ENCODE data around the gene LRRC37A3. TPM values are rescaled to one million over a fixed set of nuclear protein-coding genes. Genes with fewer than 3 reads are reported as not detected.
"Not testable (repeated sequence)": the region's sequence is repeated elsewhere in the genome, so short reads cannot be mapped to it uniquely, and the experiment has no call there.

Gene LRRC37A3
- total RNA-seq, 6 experiments from 2014 or later = 2.0 to 4.2 (median 3.5) TPM

DNA sequence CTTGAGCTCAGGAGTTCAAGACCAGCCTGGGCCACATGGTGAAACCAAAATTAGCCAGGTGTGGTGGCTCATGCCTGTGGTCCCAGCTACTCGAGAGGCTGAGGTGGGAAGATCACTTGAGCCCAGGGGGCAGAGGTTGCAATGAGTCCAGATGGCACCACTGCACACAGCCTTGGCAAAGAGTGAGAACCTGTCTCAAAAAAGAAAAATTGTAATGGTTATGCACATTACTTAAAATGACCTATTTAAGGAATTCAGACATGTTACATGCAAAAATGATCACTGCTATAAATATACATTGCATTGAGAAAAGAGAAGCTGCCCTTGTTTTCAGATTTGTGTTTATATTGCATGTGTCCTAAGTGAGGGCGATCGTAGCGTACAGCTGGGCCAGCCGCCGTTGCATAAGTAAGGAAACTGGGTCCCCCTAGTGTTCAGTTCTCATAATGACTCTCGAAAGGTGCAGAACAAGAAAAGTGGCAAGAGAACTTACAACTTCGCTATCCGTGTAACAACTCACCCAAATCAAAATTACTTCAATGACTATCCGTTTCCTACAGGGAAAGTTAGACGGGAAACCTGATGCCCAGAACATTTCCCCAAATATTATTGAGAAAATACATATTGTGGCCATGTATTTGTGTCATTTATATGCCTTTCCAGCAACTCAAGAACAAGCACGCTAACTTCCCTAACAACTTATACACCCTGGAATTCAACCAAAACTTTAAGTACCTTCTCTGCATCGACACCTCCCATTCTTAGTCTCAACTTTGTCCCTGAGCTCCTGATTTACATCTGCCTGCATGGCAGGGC lies 42.5 kb upstream of the LRRC37A3 start:
- H3K9me3 ChIP-seq; H3K27me3 ChIP-seq; intact Hi-C loops (cut with DNase I); H3K27ac ChIP-seq; H3K36me3 ChIP-seq; H3K4me3 ChIP-seq: not testable (repeated sequence)
- ATAC-seq (peak; percentile 68 to 76 (median 74)), DNase-seq (peak in 1 of 3 donors; percentile 67)
- WGBS (ENCODE audit: insufficient coverage, low coverage, low lambda C conversion rate, missing lambda C conversion rate) = 6% methylated on average over 13 of the region's 13 CpGs
- TF ChIP-seq, protein P1, sequence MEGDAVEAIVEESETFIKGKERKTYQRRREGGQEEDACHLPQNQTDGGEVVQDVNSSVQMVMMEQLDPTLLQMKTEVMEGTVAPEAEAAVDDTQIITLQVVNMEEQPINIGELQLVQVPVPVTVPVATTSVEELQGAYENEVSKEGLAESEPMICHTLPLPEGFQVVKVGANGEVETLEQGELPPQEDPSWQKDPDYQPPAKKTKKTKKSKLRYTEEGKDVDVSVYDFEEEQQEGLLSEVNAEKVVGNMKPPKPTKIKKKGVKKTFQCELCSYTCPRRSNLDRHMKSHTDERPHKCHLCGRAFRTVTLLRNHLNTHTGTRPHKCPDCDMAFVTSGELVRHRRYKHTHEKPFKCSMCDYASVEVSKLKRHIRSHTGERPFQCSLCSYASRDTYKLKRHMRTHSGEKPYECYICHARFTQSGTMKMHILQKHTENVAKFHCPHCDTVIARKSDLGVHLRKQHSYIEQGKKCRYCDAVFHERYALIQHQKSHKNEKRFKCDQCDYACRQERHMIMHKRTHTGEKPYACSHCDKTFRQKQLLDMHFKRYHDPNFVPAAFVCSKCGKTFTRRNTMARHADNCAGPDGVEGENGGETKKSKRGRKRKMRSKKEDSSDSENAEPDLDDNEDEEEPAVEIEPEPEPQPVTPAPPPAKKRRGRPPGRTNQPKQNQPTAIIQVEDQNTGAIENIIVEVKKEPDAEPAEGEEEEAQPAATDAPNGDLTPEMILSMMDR (IDR thresholded peaks at IDR 0.05) = peak; percentile 57 to 79 (median 70)
- peaks cover 0 to 24% (median 4%) of the 10 kb centered on the region in 4 donors for H3K4me1 ChIP-seq

DNA sequence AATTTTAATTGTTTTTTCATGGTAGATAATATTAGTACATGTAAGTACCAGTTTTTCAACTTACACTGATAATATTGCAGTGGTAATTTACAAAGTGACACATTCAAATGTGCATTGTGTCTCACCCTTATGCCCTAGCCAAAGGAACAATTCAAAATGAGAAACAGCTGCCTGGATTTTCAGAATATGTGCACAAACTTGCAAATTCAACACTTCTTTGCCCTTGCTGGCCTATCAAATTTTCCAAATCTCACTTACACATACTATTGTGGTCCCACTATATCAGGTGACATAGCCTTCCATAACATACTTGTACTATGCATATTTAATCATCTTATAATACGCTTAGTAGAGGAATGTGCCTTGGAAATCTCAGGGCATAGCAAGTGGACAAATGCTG lies 32.6 kb upstream of the LRRC37A3 start:
- WGBS (ENCODE audit: insufficient coverage, low coverage, low lambda C conversion rate, missing lambda C conversion rate) = 100% methylated on average over 1 of the region's 1 CpG
- TF ChIP-seq, protein P1 (IDR thresholded peaks at IDR 0.05) = no peak
- no peak for TF ChIP-seq POLR2A (IDR thresholded peaks at IDR 0.05)
- no peaks in the 10 kb centered on the region for H3K36me3 ChIP-seq
- no peaks in the 10 kb centered on the region for H3K9me3 ChIP-seq
- no peak for DNase-seq
- H3K4me3 ChIP-seq = no peak overlapping the region
- intact Hi-C loops (cut with DNase I) = no loop called here
- no peak for ATAC-seq
- H3K27me3 ChIP-seq = no peaks in the 10 kb centered on the region
- H3K27ac ChIP-seq = no peak overlapping the region
- no peaks in the 10 kb centered on the region for H3K4me1 ChIP-seq

DNA sequence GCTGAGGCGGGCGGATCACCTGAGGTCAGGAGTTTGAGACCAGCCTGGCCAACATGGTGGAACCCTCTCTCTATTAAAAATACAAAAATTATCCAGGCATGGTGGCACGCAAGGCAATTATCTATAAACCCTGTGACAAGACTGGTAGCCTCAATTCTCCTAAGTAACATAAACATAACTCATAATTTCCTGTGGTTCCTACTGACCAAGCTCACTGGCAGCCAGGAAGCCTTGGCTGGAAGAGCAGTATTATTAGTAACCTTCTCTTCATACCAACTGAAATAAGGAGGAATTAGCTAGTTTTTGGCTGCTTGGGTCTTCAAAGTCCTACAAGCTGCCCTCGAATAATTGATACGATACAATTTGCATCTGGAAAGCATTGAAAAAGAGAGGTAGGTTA lies 31.6 kb upstream of the LRRC37A3 start:
- WGBS (ENCODE audit: insufficient coverage, low coverage, low lambda C conversion rate, missing lambda C conversion rate) = 87% methylated on average over 5 of the region's 5 CpGs
- no peaks in the 10 kb centered on the region for H3K27me3 ChIP-seq
- H3K4me3 ChIP-seq = no peak overlapping the region
- no peaks in the 10 kb centered on the region for H3K9me3 ChIP-seq
- no peak for DNase-seq
- TF ChIP-seq POLR2A (IDR thresholded peaks at IDR 0.05) = no peak
- TF ChIP-seq, protein P1 (IDR thresholded peaks at IDR 0.05) = no peak
- H3K27ac ChIP-seq = no peak overlapping the region
- no peak for ATAC-seq
- intact Hi-C loops (cut with DNase I) = no loop called here
- no peaks in the 10 kb centered on the region for H3K36me3 ChIP-seq
- H3K4me1 ChIP-seq = no peaks in the 10 kb centered on the region

DNA sequence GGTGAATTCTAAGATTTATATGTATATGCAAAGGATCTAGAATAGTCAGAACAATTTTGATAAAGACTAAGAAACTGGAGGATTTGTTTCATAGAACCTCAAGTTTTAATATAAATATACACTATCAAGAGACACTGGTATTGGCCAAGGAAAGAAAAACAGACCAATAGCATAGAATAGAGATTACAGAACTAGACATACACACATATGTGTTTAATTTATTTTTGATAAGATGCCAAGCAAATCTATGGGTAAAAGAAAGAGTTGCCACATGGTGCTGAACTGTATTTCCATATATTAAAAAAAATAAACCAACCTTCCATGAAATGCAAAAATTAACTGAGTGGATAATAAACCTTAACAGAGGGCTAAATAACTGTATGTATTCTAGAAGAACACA lies 27.9 kb upstream of the LRRC37A3 start:
- intact Hi-C loops (cut with DNase I) = no loop called here

More for the DNA sequence above, 27.9 kb upstream of the LRRC37A3 start:
- ATAC-seq (no peak), DNase-seq (no peak)
- TF ChIP-seq POLR2A (IDR thresholded peaks at IDR 0.05) = no peak
- TF ChIP-seq, protein P1 (IDR thresholded peaks at IDR 0.05) = no peak
- H3K27me3 ChIP-seq = no peaks in the 10 kb centered on the region
- no peaks in the 10 kb centered on the region for H3K9me3 ChIP-seq
- no peak overlapping the region for H3K27ac ChIP-seq
- no peak overlapping the region for H3K4me3 ChIP-seq
- no peaks in the 10 kb centered on the region for H3K4me1 ChIP-seq
- H3K36me3 ChIP-seq = no peaks in the 10 kb centered on the region

Data from right lobe of liver (tissue), 6 donors.